ENCODE measurements around the gene KCNS3.
A peak's percentile ranks its signal among the peaks of the same experiment; 100 is the strongest.

Gene KCNS3, protein sequence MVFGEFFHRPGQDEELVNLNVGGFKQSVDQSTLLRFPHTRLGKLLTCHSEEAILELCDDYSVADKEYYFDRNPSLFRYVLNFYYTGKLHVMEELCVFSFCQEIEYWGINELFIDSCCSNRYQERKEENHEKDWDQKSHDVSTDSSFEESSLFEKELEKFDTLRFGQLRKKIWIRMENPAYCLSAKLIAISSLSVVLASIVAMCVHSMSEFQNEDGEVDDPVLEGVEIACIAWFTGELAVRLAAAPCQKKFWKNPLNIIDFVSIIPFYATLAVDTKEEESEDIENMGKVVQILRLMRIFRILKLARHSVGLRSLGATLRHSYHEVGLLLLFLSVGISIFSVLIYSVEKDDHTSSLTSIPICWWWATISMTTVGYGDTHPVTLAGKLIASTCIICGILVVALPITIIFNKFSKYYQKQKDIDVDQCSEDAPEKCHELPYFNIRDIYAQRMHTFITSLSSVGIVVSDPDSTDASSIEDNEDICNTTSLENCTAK

GRCh38 chr2:17878281-17879136 is at the start of gene KCNS3:
TSS of gene KCNS3 (plus strand) at chr2:17878667. CDS start at chr2:17931009, 52,342 bp downstream.
- peak; percentile 71 for DNase-seq

DNA sequence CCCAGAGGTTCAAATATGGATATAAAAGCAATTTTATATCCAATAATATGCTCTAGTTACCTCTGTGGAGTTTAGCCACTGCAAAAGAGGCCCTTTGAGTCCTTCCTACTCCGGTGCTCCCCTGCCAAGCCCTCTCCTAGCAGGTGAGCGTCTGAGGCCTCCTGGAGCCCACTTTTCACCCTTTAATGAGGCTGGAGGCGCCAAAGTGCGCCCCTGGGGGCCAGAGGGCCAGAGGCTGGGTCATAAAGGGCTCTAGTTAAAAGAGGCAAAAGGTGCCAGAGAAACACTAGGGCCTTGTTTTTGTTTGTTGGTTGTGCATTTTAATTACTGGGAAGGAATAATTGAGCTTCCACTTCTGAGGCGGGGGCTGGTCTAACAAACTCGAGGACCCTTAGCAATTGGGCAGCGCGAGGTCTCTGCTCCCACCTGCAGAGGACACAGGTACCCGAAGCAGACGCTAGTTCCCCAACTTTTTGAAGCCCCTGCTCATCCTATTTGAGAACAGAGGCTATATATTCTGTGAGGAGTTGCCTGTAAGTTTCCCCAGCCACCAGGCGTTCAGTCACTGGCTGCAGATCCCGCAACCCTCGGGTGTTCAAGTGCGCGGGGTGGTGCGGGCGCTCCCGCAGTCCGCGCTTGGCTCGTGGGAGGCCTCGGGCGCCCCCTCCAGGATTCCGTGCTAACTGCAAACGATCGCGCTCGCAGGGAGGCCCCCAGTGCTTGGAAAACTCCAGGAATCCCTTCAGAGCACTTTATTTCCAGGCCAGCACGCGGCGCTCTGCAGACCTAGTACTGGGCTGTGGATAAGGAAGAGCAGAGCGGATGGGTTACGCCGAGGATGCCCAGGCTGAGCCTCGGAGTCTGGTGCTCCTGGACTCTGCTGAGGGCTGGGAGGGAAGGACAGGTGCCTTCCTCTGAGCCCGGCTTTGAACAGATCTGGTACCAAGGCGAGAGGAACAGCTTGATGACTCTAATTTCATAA is 48.1 kb upstream of the KCNS3 start:
- no peak for DNase-seq

GRCh38 chr2:17835516-17835915 is 43.0 kb upstream of the KCNS3 start:
- no peak for DNase-seq

DNA sequence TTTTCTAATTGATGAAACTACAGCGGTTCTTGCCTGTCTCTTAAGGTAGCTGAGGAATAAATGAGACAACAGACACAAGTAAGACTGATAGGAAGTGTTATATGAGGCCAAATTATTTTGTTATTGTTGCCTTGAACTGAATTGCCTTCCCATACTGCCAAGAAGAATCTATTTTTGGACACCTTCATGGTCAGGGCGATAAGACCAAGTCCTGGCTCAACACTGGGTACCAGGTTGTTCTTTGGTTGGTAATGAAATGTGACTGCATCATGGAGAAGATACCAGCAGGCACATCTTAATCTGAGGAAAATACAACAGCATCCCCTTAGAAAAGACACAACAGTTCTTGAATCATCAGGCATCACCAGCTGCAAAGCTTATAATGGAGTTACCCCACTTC is 38.5 kb upstream of the KCNS3 start:
- DNase-seq, result no peak

- no peak for DNase-seq
Measured at GRCh38 chr2:17843457-17843856, 35.0 kb upstream of the KCNS3 start.

DNA sequence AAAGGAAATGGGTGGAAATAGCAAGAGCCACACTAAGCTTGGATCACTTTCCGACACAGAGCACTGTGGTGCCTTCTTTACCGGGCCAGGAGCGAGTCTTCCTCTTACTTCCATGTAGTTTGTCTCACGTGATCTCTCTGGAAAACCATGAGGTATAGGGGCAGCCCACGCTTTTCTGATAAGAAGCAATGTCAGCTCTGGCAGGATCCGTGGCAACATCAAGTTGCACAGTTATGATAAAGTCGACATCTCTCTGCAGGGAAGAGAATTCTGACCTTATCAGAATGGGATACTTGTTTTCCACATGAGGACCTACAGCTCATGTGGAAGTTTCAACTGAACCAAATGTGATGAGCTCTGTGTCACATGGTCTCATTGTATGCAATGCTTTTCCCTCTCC is 32.7 kb upstream of the KCNS3 start:
- DNase-seq, result no peak

DNA sequence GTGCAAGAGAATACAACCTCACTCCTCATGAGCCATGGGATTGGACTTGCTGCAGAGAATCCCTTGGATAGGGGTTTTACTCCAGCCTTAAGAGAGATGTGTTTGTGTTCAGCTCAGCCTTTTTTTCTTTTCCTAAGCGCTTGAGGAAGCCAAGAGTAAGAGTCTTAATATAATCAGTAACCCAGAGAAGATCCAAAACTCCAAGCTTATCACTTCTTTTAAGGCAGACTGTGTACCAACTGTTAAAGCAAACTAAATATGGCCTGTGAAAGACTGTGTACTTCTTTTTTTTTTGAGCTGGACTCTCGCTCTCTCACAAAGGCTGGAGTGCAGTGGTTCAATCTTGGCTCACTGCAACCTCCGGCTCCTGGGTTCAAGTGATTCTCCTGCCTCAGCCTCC is 31.8 kb upstream of the KCNS3 start:
- no peak for DNase-seq

DNA sequence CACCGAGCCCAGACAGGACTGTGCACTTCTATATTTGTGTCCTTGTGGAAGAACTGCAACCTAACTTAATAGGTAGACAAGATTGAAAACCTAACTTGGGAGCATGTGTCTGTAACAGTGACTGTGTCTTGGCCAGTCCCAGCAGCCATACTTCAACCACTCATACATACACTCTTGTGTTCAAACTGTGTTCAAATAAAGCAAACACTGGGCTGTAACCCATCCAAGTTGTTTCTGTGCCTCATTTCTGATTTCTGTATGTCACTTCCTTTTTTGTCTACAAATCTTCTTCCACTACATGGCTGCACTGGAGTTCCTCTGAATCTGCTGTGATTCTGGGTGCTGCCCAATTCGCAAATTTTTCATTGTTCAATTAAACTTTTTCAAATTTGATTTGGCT is 31.2 kb upstream of the KCNS3 start:
- no peak for DNase-seq

GRCh38 chr2:17849275-17849674 is 29.2 kb upstream of the KCNS3 start:
- DNase-seq, result peak; percentile 81

DNA sequence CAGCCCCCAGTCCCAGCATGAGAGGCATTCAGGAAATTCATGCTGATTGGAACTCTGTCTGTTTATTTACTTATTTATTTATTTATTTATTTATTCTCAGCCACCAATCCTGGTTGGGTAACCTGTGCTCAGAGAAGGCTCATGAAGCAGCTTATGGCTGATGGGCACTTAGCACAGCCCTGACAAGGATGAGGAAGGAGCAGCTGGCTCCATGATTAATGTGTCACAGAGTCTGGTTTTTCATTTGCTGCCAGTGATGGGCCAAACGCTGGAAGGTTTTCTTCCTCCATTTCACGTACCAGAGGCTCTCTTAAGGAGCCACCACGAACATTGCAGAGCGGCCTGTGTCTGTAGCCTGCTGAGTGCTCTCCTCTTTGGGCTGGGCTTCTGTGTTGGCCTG is 28.3 kb upstream of the KCNS3 start:
- DNase-seq, result peak; percentile 83

DNA sequence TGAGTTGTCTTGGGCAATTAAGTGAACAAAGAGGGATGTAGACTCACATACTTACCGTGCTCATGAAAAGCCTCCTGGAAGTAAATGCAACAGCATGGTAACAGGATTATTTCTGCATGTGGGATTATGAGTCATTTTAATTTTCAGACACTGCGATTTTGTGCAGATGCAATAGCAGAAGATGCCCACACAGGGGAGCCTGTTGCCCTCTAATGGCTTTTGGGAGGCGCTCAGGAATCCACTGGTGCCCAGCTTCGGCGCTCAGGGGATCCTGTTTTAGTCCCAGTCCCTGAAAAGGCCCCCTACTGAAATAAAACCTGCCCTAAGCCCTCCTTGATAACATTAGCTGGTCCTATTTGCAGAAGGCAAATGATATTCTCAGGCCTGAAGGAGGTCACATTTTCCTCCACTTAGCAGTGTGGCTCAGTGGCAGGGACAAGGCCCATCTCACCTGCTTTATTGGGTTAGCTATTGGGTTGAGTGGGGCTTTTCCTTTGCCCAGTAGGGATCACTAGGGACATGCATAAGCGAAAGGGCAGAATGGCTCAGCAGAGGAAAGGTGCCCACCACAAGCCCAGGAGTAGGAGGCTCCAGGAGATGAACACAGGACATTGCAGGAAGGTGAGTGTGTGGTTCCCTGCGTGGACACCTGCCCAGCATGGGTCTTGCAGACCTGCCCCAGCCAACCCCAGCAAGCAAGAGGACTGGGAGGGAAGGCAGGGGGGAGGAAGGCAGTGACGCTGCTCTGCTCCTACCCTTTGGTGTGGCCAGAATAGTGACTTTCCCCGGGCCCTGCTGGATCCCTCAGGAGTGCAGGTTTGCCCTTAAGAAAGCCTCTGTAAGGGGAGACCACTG is 26.5 kb upstream of the KCNS3 start:
- peak; percentile 95 for DNase-seq

DNA sequence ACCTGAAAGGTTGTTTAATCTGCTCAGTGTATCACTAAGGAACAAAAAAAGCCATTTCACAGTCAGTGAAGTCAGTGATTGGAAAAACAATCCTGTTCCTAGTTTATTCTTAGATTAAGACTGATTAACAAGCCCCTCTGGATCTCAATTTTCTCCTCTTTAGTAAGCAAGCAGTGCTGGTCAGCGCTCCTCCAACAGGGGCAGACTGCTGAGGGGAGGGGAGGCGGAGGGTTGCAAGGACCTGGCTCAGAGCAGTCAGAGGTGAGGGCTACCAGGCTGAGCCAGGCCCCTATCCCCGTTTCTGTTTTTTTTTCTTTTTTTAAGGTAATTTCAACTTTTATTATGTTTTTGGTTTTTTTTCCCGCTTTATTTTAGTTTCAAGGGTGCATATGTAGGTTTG is 24.7 kb upstream of the KCNS3 start:
- DNase-seq, result peak; percentile 33

DNA sequence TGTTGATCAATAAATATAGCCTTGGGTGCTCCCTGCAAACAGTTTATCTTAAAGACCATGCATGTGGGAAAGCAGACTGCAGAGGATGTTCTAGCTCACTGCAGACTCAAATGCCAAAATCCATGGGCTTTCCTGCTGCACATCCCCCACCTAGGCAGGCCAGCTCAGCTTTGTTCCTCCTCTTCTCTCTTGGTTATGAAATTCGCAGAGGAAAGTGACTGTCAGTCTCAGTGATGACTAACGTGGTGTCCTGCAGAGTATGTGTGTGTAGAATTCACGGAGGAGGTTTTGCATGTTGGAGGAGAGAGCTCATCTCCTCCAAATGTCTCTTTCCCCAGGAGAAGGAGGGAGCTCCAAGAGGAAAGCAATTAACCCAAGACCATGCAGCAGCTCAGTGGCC is 21.4 kb upstream of the KCNS3 start:
- no peak for DNase-seq

DNA sequence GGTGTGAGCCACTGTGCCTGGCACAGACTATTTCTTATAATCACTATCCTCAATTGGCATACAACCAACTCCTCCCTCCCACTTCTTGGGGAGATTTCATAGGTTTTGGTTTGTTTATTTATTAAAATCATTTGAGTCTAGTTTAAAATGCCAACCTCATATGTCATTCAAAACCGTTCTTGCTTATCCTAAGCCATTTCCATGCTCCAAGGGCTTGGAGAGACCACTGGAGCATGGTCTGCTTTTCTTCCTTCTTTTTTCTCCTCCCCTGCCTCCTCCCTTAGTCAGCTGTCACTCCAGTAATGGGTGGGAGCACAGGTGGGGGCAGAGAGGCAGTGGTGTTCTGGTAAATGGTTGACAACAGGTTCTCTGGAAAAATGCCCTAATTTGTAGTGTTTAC is 20.4 kb upstream of the KCNS3 start:
- no peak for DNase-seq

DNA sequence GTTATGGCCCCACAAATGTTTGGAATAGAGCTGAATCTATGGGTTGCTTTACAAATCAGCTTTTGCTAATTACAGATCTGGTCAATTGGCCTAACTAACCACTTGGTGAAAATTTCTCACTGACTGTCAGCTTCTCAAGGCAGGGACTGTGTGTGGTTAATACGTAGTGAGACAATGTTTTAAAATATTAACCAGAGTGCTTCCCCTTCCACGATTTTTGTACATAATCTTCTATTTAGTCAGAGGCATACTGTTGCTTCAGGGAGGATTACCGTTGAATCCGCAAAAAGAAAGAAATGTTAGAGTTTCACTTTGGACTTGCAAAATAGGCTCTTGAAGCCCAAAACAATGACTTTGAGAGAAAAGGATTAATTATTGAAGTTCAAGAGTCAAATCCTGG is 14.9 kb upstream of the KCNS3 start:
- DNase-seq, result no peak

DNA sequence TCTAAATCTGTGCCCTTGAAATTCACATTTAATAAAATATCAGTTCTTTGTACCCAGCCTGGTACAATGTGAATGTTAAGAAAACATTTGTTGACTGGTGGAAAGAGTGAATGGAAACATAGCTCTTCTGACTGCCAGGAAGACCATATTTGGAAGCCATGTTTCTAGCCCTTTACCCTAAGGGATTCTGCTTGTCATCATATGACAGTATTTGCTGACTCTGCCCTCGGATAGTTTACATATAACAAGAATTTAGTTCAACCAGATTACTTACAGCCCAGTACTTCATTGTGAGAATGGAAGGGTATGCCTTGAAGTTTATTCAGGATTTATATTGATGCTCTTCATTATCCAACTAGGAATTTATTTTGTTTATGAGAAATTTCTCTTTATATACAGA is 13.8 kb upstream of the KCNS3 start:
- DNase-seq, result no peak

GRCh38 chr2:17867133-17867532 is 11.3 kb upstream of the KCNS3 start:
- no peak for DNase-seq

DNA sequence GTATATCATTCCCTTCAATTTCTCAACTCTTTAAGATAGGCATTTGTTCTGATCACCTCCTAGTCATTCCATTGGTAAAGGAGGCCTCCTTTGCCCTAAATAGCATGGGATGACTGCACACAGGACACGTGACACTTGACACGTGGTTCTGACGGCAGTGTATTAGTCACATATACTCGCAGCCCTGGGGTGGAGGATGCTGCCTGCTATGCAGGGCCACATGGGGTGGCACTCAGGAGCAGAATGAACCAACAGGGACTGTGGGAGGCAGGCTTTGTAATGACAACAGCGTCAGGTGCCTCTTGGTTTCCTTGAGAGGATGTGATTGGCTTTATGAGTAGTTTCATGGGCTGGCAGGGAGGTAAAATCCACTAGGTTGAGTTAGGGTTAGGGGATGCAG is 9.3 kb upstream of the KCNS3 start:
- no peak for DNase-seq

DNA sequence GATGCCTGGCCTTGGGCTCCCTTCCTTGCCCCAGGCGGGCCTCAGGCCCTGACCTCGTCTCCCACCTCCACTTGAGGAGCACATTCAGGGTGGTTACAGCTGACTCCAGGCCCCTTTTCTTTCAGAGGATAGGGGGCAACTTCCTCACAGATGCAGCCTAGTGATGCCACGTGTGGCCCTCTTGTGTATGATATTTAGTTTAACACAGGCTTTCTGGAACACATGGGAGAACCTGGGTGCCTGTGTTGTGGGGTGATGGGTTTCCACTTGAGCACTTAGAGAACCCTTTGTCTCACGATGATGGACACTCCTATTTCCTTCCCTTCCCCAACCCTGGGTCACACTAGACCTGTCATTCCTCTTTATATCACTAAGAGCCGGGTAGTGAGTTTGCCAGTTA is 6.8 kb upstream of the KCNS3 start:
- DNase-seq, result no peak

- DNase-seq, result no peak
Measured at GRCh38 chr2:17873021-17873420, 5.4 kb upstream of the KCNS3 start.

DNA sequence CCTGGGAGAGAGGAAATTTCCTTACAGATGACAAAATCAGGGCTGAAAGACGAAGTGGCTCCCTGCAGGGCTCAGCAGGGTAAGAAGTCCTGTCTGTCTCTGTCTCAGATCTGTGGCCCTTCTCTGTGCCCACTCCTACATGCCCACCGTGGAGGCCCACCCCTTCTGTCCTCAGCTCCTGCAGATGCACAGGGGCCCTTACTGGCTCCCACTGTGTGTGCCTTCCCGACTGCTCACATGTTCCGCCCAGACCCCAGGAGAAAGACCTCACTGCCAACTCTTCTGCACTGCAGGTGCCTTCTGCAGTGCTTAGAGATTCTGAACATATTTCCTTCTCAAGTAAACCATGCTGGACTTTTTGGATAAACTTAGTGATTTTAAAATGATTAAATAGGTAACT is 1.9 kb upstream of the KCNS3 start:
- no peak for DNase-seq

DNA sequence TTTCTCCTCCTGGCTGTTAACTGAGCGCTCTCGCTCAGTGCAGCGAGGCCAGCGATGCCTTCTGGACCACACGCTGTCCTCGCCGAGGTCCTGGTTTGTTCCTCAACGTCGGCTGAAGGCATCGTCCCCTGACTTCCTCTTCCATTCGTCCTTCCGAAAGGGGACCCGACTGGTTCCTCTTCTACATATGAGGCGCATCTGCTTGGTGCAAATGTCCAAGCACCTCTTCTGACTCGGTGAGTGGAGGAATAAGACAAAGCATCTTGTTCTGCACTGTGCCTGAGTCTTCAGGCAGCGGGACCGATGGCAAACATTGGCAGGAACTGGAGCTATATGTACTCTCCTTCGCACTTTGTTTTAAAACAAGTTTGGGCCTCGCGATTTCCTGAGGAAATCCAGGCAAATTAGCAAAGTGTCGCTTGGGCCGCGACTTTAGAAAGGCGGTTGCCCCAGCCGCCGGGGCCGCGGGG is 621 bp upstream of the KCNS3 start:
- DNase-seq, result peak; percentile 38

Measured in NCI-H82 (cell line).